ENCODE measurements around the gene STOML1. TPM values are rescaled to one million over a fixed set of nuclear protein-coding genes. Genes with fewer than 3 reads are reported as not detected.

STOML1 gene
- total RNA-seq, 4 donors from 2014 or later, result 15.2 to 28.8 (median 16.9) TPM

DNA sequence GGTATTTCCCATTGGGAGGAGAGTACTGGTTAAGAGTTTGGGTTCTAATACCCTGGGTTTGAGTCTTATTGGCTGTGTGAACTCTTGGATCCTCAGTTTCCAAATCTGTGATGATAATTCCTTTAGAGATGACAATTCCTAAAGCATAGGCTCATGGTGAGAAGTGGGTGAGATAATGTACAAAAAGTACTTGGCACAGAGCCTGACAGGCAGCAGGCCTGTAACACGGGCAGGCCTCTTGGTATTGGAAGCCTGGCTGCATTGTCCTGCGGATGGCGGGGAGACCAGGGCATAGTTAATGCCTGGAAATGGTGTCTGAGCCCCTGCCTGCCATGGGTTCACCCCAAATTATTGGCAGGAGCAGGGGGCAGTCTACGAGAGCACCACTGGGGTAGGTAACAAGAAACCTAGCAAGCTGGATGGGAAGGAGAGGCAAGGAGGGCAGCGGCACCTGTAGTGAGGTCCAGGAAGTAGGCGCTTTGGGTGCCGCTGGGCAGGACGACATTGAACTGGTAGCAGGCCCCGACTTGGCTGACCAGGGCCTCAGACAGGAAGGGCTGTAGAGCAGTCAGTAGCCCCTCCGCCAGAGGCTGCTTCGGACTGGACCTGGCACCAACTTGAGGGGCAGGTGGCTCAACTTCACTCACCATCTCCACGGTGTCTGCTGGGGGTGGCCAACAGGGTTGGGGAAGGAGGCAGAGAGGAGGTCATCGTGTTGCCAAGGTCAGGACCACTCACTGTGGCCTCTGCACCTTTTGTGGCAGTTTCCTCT is 7.7 kb downstream of the STOML1 start:
- intact Hi-C loops (cut with DNase I; ENCODE audit: low total_unique reads), result no loop called here
- peaks cover 0 to 17% of the 10 kb centered on the region in 2 donors for H3K36me3 ChIP-seq
- H3K27me3 ChIP-seq, result no peaks in the 10 kb centered on the region
- H3K9me3 ChIP-seq, result no peaks in the 10 kb centered on the region
- TF ChIP-seq, protein P1, sequence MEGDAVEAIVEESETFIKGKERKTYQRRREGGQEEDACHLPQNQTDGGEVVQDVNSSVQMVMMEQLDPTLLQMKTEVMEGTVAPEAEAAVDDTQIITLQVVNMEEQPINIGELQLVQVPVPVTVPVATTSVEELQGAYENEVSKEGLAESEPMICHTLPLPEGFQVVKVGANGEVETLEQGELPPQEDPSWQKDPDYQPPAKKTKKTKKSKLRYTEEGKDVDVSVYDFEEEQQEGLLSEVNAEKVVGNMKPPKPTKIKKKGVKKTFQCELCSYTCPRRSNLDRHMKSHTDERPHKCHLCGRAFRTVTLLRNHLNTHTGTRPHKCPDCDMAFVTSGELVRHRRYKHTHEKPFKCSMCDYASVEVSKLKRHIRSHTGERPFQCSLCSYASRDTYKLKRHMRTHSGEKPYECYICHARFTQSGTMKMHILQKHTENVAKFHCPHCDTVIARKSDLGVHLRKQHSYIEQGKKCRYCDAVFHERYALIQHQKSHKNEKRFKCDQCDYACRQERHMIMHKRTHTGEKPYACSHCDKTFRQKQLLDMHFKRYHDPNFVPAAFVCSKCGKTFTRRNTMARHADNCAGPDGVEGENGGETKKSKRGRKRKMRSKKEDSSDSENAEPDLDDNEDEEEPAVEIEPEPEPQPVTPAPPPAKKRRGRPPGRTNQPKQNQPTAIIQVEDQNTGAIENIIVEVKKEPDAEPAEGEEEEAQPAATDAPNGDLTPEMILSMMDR (IDR thresholded peaks at IDR 0.05 in 4 of 5, conservative IDR thresholded peaks at IDR 0.05 in 1 of 5), result no peak
- no peak for TF ChIP-seq POLR2A (IDR thresholded peaks at IDR 0.05)
- no peak for DNase-seq
- H3K27ac ChIP-seq, result peak overlapping the region; percentile 88 to 94 (median 90)
- H3K4me1 ChIP-seq, result peaks cover 56 to 79% of the 10 kb centered on the region in 2 donors
- in situ Hi-C loops (cut with MboI; ENCODE audit: low sequenced_read_pairs in 4 of 4), result loop anchor here in 2 of 4 donors (10.0 to 25.0 kb wide), 2 partner anchors 60 to 478 kb away; partner anchors contain the start of gene UBL7 (in 1 of the 2)
- no peak for ATAC-seq
- no peak overlapping the region for H3K4me3 ChIP-seq

DNA sequence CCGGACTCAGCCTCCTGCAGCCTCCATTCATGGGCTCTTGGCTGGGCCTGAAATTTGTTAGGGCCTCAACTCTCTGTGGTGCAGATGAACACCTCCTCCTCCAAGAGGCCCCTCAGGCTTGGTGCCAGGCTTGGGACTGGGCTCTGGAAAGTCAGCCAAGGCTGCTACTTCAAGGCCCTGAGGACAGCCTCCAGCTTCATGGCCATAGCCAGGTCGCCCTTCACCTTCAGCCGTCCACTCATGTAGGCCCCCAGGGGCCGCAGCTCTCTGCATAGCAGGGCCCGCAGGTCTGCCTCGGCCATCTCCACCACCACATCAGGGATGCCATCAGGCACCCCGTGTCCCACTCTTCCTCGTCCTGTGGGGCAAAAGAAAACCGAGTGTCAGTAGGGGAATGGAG is 8.3 kb downstream of the STOML1 start:
- DNase-seq (no peak), ATAC-seq (no peak)
- intact Hi-C loops (cut with DNase I; ENCODE audit: low total_unique reads) (no loop called here), in situ Hi-C loops (cut with MboI; ENCODE audit: low sequenced_read_pairs in 4 of 4) (loop anchor here in 2 of 4 donors (10.0 to 25.0 kb wide), 2 partner anchors 61 to 479 kb away; partner anchors contain the start of gene UBL7 (in 1 of the 2))
- no peaks in the 10 kb centered on the region for H3K9me3 ChIP-seq
- no peak overlapping the region for H3K4me3 ChIP-seq
- no peaks in the 10 kb centered on the region for H3K27me3 ChIP-seq
- H3K36me3 ChIP-seq, result peaks cover 0 to 17% of the 10 kb centered on the region in 2 donors
- peak overlapping the region; percentile 88 to 94 (median 90) for H3K27ac ChIP-seq
- H3K4me1 ChIP-seq, result peaks cover 56 to 73% of the 10 kb centered on the region in 2 donors
- TF ChIP-seq POLR2A (IDR thresholded peaks at IDR 0.05), result no peak
- TF ChIP-seq, protein P1 (IDR thresholded peaks at IDR 0.05 in 4 of 5, conservative IDR thresholded peaks at IDR 0.05 in 1 of 5), result no peak

DNA sequence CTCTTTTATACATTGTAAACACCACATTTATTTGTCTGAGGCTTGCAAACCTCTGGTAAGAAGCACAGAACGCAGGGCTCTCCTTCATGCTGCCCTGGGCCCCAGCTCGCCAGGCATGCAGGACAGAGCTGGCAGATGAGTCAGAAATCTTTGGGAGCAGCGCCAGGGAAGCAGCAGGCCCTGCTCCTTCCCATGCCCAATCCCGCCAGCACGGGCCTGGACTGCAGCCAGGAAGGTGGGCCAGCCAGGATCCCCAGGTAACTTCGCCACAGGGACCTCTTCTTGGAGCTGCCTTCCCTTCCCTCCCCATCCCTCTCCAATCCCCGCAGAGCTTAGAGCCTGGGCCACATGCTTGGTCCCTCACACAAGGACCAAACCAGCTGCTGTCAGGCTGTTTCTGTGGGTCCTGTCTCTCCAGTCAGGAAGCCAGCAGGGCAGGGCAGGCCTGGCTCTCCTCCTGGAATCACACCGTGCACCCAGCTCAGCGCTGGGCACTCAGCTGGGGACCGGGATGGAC is 8.8 kb downstream of the STOML1 start:
- H3K27me3 ChIP-seq, result no peaks in the 10 kb centered on the region
- DNase-seq (peak in 1 of 2 donors; percentile 62), ATAC-seq (peak; percentile 24 to 62)
- H3K27ac ChIP-seq, result peak overlapping the region; percentile 88 to 94 (median 90)
- TF ChIP-seq, protein P1 (IDR thresholded peaks at IDR 0.05 in 4 of 5, conservative IDR thresholded peaks at IDR 0.05 in 1 of 5), result no peak
- TF ChIP-seq POLR2A (IDR thresholded peaks at IDR 0.05), result no peak
- H3K4me1 ChIP-seq, result peaks cover 56 to 68% of the 10 kb centered on the region in 2 donors
- no peaks in the 10 kb centered on the region for H3K9me3 ChIP-seq
- in situ Hi-C loops (cut with MboI; ENCODE audit: low sequenced_read_pairs in 4 of 4), result loop anchor here in 2 of 4 donors (10.0 to 25.0 kb wide), 2 partner anchors 62 to 479 kb away; partner anchors contain the start of gene UBL7 (in 1 of the 2)
- H3K36me3 ChIP-seq, result peaks cover 0 to 16% of the 10 kb centered on the region in 2 donors
- intact Hi-C loops (cut with DNase I; ENCODE audit: low total_unique reads), result no loop called here
- peak overlapping the region in 1 of 4 donors; percentile 29 for H3K4me3 ChIP-seq

DNA sequence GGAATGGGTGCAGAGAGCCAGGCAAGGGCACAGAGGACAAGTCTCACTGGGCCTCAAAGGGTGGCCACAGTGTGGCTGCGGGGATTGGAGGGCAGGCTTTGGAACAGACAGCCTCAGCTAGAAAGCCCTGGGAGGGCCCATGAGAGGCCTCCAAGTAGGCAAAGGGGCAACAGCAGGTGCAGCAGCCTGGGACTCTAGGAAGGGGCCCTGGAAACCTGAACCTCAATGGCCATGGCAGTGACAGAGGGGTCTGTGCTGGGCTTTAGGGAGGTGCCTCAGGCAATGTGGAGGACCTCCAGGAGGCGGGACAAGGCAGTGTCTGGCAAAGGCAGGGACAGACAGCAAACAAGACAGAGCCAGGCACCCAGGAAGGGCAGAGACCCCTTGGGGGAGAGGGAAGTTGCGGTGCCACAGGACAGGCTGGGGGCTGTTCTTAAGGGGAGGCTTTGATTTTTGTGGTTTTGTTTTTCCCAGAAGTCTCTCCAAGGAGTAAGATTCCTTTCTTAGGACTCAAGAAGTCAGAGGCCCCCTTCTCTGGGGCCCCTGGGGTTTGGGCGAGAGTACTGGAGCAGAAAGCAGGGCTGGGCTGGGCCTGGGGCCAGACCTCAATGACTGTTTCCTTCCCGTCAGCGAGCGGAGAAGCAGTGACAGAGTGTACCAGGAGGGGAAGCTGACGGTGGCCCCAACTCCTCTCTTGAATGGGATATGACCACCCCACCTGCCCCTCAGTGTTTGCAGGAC is 9.7 kb downstream of the STOML1 start:
- Histone ChIP-seq H3K36me3 (peaks cover 0 to 11% of the 10 kb centered on the region in 2 donors), H3K27ac (peak overlapping the region; percentile 88 to 94 (median 90)), H3K9me3 (no peaks in the 10 kb centered on the region), H3K4me1 (peaks cover 56 to 60% of the 10 kb centered on the region in 2 donors), H3K27me3 (no peaks in the 10 kb centered on the region), H3K4me3 (peak overlapping the region in 2 of 4 donors; percentile 21 to 29)
- in situ Hi-C loops (cut with MboI; ENCODE audit: low sequenced_read_pairs in 4 of 4) (loop anchor here in 2 of 4 donors (10.0 to 25.0 kb wide), 2 partner anchors 62 to 480 kb away; partner anchors contain the start of gene UBL7 (in 1 of the 2)), intact Hi-C loops (cut with DNase I; ENCODE audit: low total_unique reads) (no loop called here)
- TF ChIP-seq POLR2A (IDR thresholded peaks at IDR 0.05), result peak in 1 of 2 donors; percentile 29
- TF ChIP-seq, protein P1 (IDR thresholded peaks at IDR 0.05 in 4 of 5, conservative IDR thresholded peaks at IDR 0.05 in 1 of 5), result no peak
- ATAC-seq, result peak; percentile 75 to 81
- DNase-seq, result peak; percentile 48 to 71

Measured in gastrocnemius medialis (tissue), 4 donors.